WI38 (cell line): ENCODE results near the gene ASPDH.

Experiments
- H3K4me3 ChIP-seq: 2 replicates; pipeline ENCODE4 v1.5.1; 2011; ENCODE audit warnings: low read depth, mild to moderate bottlenecking, control low read depth, low read length
- TF ChIP-seq, protein P1 (sequence below): IDR thresholded peaks from 2 replicates; pipeline ENCODE4 v1.5.1; 2012; ENCODE audit warnings: low read depth, mild to moderate bottlenecking, control low read depth, low read length

The ASPDH gene

DNA sequence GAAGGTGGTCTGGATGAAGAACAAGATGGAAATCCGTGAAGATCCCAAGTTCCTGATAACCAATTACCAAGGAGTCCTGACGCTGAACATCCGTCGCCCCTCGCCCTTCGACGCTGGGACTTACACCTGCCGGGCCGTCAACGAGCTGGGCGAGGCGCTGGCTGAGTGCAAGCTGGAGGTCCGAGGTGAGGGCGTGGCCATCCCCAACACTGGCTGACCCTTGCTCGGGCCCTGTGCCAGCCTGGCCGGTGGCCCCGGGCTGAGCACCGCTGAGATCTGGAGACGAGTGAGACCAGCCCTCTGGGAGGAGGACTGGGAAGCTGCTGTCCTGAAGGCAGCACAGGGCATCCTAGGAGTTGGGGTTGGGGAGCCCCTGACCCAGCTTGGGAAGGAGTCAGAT lies 49.4 kb downstream of the ASPDH start:
- TF ChIP-seq, protein P1, sequence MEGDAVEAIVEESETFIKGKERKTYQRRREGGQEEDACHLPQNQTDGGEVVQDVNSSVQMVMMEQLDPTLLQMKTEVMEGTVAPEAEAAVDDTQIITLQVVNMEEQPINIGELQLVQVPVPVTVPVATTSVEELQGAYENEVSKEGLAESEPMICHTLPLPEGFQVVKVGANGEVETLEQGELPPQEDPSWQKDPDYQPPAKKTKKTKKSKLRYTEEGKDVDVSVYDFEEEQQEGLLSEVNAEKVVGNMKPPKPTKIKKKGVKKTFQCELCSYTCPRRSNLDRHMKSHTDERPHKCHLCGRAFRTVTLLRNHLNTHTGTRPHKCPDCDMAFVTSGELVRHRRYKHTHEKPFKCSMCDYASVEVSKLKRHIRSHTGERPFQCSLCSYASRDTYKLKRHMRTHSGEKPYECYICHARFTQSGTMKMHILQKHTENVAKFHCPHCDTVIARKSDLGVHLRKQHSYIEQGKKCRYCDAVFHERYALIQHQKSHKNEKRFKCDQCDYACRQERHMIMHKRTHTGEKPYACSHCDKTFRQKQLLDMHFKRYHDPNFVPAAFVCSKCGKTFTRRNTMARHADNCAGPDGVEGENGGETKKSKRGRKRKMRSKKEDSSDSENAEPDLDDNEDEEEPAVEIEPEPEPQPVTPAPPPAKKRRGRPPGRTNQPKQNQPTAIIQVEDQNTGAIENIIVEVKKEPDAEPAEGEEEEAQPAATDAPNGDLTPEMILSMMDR = no peak
- no peak overlapping the region for H3K4me3 ChIP-seq

DNA sequence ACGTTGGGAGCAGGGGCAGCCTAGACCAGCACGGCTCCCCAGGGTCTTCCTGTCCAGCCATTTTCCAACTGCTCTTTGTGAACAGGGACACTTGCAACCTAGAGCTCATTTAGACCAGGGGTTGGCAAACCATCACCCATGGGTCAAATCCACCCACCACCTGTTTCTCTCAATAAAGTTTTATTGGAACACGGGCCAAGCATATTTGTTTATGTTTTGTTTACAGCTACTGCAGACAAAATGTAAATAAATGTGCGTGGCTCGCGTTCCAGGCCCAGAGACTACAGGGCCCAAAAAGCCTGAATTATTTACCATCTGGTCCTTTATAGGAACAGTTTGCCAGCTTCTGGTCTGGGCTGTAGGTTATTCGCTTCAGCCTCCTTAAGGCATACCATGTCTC lies 50.7 kb downstream of the ASPDH start:
- H3K4me3 ChIP-seq = no peak overlapping the region
- TF ChIP-seq, protein P1 = no peak
